ENCODE data around the gene GLYR1. TPM values are rescaled to one million over a fixed set of nuclear protein-coding genes. Genes with fewer than 3 reads are reported as not detected.

Gene GLYR1
- polyA plus RNA-seq, 1 experiment, result 46.3 TPM

DNA sequence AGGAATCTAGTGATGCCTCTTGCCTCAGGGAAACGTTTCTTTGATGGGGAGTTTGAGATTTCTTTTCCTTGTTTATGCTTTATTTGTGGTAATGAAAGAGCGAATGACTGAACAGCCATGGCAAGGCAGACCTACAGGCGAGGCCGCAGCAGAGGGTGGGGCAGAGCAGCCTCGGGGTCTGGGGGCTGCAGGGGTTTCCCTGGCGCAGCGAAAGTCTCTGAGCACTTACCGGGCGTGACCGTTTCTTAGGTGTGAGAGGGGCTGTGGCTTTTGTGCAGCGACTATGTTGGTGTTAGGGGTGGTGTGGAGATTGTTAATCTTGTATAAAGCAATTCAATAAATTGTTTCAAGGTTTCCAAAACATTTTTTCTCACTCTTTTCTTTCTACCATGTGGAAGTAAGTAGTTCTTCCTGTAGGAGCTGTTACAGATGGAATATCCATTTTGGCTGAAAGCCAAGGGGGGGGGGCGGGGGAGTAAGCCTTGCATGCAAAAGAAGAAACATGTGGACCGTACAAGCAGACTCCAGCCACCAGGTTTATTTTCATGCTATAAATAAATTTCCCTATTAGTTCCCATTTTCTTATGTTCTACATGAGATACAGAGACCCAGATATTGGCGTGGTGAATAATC, 35.0 kb upstream of the GLYR1 start:
- ChIA-PET CTCF (interaction anchor here (2.6 kb wide), 1 partner anchor 74 kb away, joined by 13 read pairs; no protein-coding TSS in a partner anchor), POLR2A (interaction anchor here (1.0 kb wide), 1 partner anchor 35 kb away, joined by 3 read pairs; the partner anchor contains the start of genes GLYR1 and UBN1)
- H3K4me3 ChIP-seq (ENCODE audit: low read depth, low read length), result no peak overlapping the region
- DNase-seq (ENCODE audit: low read depth, low spot score), result no peak
- no peak overlapping the region for H3K27ac ChIP-seq (ENCODE audit: low read depth, low read length)
- TF ChIP-seq, protein P1, sequence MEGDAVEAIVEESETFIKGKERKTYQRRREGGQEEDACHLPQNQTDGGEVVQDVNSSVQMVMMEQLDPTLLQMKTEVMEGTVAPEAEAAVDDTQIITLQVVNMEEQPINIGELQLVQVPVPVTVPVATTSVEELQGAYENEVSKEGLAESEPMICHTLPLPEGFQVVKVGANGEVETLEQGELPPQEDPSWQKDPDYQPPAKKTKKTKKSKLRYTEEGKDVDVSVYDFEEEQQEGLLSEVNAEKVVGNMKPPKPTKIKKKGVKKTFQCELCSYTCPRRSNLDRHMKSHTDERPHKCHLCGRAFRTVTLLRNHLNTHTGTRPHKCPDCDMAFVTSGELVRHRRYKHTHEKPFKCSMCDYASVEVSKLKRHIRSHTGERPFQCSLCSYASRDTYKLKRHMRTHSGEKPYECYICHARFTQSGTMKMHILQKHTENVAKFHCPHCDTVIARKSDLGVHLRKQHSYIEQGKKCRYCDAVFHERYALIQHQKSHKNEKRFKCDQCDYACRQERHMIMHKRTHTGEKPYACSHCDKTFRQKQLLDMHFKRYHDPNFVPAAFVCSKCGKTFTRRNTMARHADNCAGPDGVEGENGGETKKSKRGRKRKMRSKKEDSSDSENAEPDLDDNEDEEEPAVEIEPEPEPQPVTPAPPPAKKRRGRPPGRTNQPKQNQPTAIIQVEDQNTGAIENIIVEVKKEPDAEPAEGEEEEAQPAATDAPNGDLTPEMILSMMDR (IDR thresholded peaks at IDR 0.05; ENCODE audit: low read depth, low read length), result 0 out of 2 replicates have a peak, but pooled peaks have one; percentile 4
- no peaks in the 10 kb centered on the region for H3K27me3 ChIP-seq (ENCODE audit: control insufficient read depth, insufficient read depth, low read length)
- peaks cover 11% of the 10 kb centered on the region; the same call in 1 of the 2 replicates for H3K9me3 ChIP-seq (ENCODE audit: control insufficient read depth, insufficient read depth, low read length)

DNA sequence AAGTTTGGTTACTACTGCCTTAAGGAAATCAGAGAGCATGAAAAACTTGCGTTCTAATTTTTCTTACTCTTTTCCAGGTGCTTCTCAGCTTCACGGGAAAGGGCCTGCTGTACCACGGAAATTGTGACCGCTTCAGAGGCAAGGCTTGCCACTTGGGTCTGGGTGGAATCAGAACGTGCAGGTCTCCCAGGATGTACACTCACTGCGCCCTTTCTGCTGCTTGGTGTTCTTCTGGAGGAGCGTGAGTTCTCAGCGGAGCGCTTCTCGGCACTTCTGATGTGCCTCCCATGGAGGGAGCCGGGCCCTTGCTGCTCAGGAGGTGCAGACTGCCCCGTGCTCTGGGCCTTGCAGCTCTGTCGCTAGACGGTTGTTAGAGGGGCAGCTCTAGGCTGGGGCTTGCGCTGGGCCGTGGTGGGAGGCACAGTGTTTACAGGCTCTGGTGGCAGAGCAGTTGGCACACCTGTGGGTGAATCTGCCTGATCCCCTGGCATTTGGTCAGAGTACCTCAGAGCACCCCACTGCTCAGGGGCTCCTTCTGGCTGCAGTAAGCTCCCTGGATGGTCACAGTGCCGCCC, 33.0 kb upstream of the GLYR1 start:
- DNase-seq (ENCODE audit: low read depth, low spot score), result no peak
- CTCF ChIA-PET, result interaction anchor here (0.7 to 2.6 kb wide), 2 partner anchors 28 to 76 kb away, joined by 3 to 13 read pairs; no protein-coding TSS in a partner anchor
- TF ChIP-seq, protein P1 (IDR thresholded peaks at IDR 0.05; ENCODE audit: low read depth, low read length), result no peak
- Histone ChIP-seq H3K9me3 (ENCODE audit: control insufficient read depth, insufficient read depth, low read length) (peaks cover 11% of the 10 kb centered on the region; the same call in 1 of the 2 replicates), H3K27ac (ENCODE audit: low read depth, low read length) (no peak overlapping the region), H3K27me3 (ENCODE audit: control insufficient read depth, insufficient read depth, low read length) (no peaks in the 10 kb centered on the region), H3K4me3 (ENCODE audit: low read depth, low read length) (no peak overlapping the region)
- POLR2A ChIA-PET, result no interaction called here

DNA sequence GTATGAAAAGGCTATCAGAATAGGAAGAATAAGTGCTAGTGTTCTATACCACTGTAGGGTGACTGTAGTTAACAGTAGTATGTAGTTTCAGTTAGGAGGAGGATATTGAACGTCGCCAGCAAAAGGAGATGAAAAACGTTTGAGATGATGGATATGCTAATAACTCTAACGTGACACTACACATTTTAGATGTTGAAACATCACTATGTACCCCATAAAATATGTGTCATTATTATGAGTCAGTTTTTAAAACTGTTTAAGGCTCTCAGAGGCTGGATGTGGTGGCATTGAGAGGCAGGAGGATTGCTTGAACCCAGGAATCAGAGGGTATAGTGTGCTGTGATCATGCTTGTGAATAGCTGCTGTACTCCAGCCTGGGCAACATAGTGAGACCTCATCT, 32.0 kb upstream of the GLYR1 start:
- no peak overlapping the region for H3K4me3 ChIP-seq (ENCODE audit: low read depth, low read length)
- CTCF ChIA-PET, result interaction anchor here (0.7 to 1.1 kb wide), 2 partner anchors 29 to 77 kb away, joined by 3 to 4 read pairs; no protein-coding TSS in a partner anchor
- no peak for DNase-seq (ENCODE audit: low read depth, low spot score)
- H3K27me3 ChIP-seq (ENCODE audit: control insufficient read depth, insufficient read depth, low read length), result no peaks in the 10 kb centered on the region
- no peak overlapping the region for H3K27ac ChIP-seq (ENCODE audit: low read depth, low read length)
- H3K9me3 ChIP-seq (ENCODE audit: control insufficient read depth, insufficient read depth, low read length), result peaks cover 9% of the 10 kb centered on the region; the same call in 1 of the 2 replicates
- POLR2A ChIA-PET, result no interaction called here
- TF ChIP-seq, protein P1 (IDR thresholded peaks at IDR 0.05; ENCODE audit: low read depth, low read length), result no peak

DNA sequence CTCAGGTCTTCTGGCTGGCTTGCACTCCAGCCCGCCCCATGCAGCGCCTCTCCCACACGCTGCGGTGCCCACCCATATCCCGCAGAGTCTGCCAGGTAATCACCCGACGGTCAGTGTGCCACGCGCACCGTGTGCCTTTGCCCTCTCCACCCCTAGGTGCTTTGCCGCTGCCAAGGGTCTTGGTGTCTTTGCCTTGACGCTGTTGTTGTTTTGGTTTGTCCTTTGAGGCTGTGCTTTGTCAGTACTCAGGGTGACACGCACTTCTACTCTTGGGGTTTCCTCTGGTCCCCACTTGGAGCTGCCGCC, 30.2 kb upstream of the GLYR1 start:
- Histone ChIP-seq H3K27me3 (ENCODE audit: control insufficient read depth, insufficient read depth, low read length) (no peaks in the 10 kb centered on the region), H3K4me3 (ENCODE audit: low read depth, low read length) (no peak overlapping the region), H3K27ac (ENCODE audit: low read depth, low read length) (no peak overlapping the region), H3K9me3 (ENCODE audit: control insufficient read depth, insufficient read depth, low read length) (no peaks in the 10 kb centered on the region; the same call in 1 of the 2 replicates)
- no peak for DNase-seq (ENCODE audit: low read depth, low spot score)
- TF ChIP-seq, protein P1 (IDR thresholded peaks at IDR 0.05; ENCODE audit: low read depth, low read length), result no peak
- ChIA-PET POLR2A (no interaction called here), CTCF (no interaction called here)

Data from AG04450 (cell line).